ENCODE data around the gene HYAL3.
"Not testable (repeated sequence)": the region's sequence is repeated elsewhere in the genome, so short reads cannot be mapped to it uniquely, and the experiment has no call there.

The HYAL3 gene

DNA sequence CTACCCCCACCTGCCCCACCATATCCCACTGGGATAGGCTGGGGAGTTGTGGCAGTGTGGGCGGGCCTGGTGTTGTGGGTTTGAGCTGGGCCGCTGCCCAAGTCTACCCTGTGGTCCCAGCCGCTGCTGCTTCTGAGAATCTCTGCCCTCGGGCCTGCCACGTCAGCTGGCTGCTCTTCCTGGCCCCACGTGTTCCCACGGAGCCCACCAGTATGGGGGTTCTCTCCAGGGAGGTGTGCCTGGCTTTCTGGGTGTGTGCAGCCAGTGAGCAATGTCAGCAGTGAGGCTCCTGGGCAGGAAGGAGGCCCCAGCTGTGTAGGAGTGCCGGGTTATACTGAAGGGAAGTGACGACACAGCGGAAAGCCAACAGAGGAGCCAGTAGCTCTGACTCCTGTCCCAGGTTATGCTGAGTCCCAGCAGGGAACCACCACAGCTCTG lies 52.7 kb downstream of the HYAL3 start:
- H3K4me3 ChIP-seq (ENCODE audit: low read depth, low read length): peak overlapping the region; percentile 20; the same call in 1 of the 2 replicates
- TF ChIP-seq, protein P1, sequence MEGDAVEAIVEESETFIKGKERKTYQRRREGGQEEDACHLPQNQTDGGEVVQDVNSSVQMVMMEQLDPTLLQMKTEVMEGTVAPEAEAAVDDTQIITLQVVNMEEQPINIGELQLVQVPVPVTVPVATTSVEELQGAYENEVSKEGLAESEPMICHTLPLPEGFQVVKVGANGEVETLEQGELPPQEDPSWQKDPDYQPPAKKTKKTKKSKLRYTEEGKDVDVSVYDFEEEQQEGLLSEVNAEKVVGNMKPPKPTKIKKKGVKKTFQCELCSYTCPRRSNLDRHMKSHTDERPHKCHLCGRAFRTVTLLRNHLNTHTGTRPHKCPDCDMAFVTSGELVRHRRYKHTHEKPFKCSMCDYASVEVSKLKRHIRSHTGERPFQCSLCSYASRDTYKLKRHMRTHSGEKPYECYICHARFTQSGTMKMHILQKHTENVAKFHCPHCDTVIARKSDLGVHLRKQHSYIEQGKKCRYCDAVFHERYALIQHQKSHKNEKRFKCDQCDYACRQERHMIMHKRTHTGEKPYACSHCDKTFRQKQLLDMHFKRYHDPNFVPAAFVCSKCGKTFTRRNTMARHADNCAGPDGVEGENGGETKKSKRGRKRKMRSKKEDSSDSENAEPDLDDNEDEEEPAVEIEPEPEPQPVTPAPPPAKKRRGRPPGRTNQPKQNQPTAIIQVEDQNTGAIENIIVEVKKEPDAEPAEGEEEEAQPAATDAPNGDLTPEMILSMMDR (IDR thresholded peaks at IDR 0.05; ENCODE audit: low read depth, low read length): no peak

DNA sequence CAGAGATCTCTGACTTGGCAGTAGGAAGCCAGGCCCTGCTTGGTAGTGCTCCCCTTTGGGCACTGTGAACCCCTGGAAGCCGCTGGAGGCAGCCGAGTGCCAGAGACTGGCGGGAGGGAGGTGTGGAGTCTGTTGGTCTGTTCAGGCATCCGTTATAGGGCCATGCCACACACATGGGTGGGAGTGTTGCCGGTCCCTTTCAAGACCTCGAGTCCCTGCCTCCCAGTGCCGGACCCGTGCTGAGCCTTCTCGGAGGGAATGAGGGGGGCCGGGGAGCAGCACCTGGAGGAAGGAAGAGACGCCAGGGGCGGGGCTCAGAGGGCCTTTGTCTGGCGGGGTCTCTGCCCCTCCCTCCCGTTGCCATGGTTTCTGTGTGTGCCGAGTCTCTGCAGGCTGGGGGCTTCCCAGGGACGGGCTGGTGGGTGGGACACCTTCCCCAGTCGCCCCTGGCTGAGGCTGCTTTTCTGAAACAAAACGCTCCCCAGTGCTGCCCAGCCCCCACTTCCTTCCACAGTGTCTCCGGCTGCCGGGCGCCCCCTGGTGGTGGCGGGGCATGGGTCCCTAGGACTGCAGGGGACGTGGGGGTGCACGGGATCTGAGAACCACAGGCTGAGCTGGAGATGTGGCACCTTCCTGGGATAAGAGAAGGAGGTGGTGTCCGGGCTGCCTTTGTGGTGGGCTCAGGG lies 53.2 kb downstream of the HYAL3 start:
- peak overlapping the region; percentile 33 for H3K4me3 ChIP-seq (ENCODE audit: low read depth, low read length)
- TF ChIP-seq, protein P1 (IDR thresholded peaks at IDR 0.05; ENCODE audit: low read depth, low read length): peak; percentile 96

- peak overlapping the region; percentile 33 for H3K4me3 ChIP-seq (ENCODE audit: low read depth, low read length)
- TF ChIP-seq, protein P1 (IDR thresholded peaks at IDR 0.05; ENCODE audit: low read depth, low read length): no peak
These were observed 53.9 kb downstream of the HYAL3 start for GRCh38 chr3:50245251-50245745.

DNA sequence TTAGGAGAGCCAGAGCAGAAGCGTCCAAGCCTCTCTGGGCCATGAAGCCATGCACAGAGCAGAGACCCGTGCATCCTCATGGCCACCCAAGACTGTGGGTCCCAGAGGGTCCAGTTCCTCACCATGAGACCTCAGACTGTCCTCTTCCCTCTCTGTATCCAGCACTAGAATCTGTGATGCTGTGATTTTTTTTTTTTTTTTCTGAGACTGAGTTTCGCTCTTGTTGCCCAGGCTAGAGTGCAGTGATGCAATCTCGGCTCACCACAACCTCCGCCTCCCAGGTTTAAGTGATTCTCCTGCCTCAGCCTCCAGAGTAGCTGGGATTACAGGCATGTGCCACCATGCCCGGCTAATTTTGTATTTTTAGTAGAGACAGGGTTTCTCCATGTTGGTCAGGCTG lies 54.4 kb downstream of the HYAL3 start:
- not testable (repeated sequence) for H3K4me3 ChIP-seq (ENCODE audit: low read depth, low read length)

DNA sequence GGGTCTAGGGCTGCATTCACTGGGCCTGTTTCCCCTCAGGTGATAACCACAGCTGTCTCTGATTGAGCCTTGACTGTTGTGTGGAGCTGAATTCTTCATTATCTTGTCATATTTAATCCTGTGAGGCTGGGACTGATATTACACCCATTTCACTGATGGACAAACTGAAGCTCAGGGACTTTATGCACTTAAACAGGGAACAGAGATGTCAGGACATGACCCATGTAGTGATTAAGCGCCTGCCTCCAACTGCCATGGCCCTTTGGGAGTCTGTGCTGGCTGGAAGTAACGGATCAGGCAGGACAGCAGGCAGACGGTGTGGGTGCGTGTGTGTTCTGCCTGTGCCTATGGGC lies 55.7 kb downstream of the HYAL3 start:
- H3K4me3 ChIP-seq (ENCODE audit: low read depth, low read length): no peak overlapping the region
- TF ChIP-seq, protein P1 (IDR thresholded peaks at IDR 0.05; ENCODE audit: low read depth, low read length): no peak

- TF ChIP-seq, protein P1 (IDR thresholded peaks at IDR 0.05; ENCODE audit: low read depth, low read length): no peak
- no peak overlapping the region for H3K4me3 ChIP-seq (ENCODE audit: low read depth, low read length)
These were observed 56.2 kb downstream of the HYAL3 start for GRCh38 chr3:50242851-50243542.
